Progenitor cell of endocrine pancreas (in vitro differentiated cells): ENCODE measurements around the gene ATF7. TPM values are rescaled to one million over a fixed set of nuclear protein-coding genes. Genes with fewer than 3 reads are reported as not detected.

ENCODE experiments used
- DNase-seq: peaks from one replicate; pipeline ENCODE4 v3.0.0; 2021; ENCODE audit warnings: low spot score; ENCODE audit not compliant: unreplicated experiment
- H3K27ac Mint-ChIP-seq: 2 replicates; pipeline ENCODE4 v1.8.0; 2021; ENCODE audit warnings: mild to moderate bottlenecking, moderate library complexity, mixed read lengths
- H3K27me3 Mint-ChIP-seq: 2 replicates; pipeline ENCODE4 v1.8.0; 2021; ENCODE audit warnings: mixed read lengths
- H3K36me3 Mint-ChIP-seq: 2 replicates; pipeline ENCODE4 v1.8.0; 2022; ENCODE audit warnings: mixed read lengths; ENCODE audit not compliant: insufficient read depth
- H3K4me1 Mint-ChIP-seq: 2 replicates; pipeline ENCODE4 v1.8.0; 2021; ENCODE audit warnings: low read depth, mixed read lengths
- H3K4me3 Mint-ChIP-seq: 2 replicates; pipeline ENCODE4 v1.8.0; 2021; ENCODE audit warnings: low read depth, mild to moderate bottlenecking, moderate library complexity, mixed read lengths
- H3K9me3 Mint-ChIP-seq: 2 replicates; pipeline ENCODE4 v1.8.0; 2021; ENCODE audit warnings: low read depth, mixed read lengths
- total RNA-seq: library from RNA; stranded (reverse); gene quantifications from 2 replicates; pipeline ENCODE4 v1.2.1, GENCODE V29; 2021
- TF ChIP-seq, protein P1 (sequence below): fragments of 200-600 bp; sonication (generic); IDR thresholded peaks from one replicate; pipeline ENCODE4 v1.5.0; 2021; ENCODE audit warnings: antibody characterized with exemption, mild to moderate bottlenecking; ENCODE audit not compliant: unreplicated experiment

The ATF7 gene
- total RNA-seq, 1 donor from 2014 or later: 51.7 TPM

DNA sequence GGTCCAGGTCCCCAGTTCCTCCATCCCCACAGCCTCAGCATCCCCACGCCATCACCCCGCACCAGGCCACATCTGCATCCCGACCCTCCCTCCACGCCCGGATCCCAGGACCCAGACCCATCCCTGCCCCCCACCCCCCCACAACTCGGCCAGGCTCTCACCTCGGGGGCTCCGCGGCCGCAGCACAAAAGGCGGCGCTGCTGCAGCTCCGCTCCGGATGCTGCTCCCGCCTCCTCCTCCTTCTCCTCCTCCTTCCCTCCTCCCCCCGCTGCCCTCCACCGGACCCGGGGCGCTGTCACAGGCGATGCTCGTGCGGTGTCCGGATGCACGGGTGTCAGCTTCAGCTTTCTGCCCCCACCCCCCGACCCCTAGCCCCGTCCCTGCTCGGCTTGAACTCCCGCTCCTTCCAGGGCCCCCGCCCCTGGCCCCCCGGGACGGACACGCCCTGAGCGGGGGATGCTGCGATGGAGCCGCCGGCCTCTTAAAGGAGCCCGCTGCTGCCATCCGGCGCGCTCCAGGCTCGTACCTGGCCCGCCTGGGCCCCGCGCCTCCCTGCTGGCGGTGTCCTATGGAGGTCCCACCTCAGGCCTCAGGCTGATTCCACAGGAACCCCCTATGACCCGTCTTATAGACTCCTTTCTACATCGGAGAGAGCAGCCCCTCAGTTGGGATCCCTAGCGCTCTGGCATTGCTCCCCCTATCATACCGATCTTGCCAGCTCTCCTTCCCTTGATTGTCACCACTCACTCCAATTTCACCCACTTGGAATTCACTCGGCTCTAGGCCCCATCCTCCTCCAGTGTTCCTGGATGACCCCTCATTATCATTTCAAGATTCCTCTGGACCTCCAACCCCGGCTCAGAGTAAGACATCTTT, 126.7 kb downstream of the ATF7 start, which contains the start of gene MAP3K12:
TSS of gene MAP3K12 (minus strand) at position 193 of the 876 bp plus-strand sequence. CDS start 12,067 bp downstream, outside the sequence.
- Mint-ChIP-seq H3K36me3 (no peaks in the 10 kb centered on the region), H3K4me1 (peaks cover 22% of the 10 kb centered on the region), H3K4me3 (peak within 1 kb of the TSS; percentile 90), H3K9me3 (no peaks in the 10 kb centered on the region), H3K27ac (peak within 1 kb of the TSS; percentile 98), H3K27me3 (no peaks in the 10 kb centered on the region)
- TF ChIP-seq, protein P1, sequence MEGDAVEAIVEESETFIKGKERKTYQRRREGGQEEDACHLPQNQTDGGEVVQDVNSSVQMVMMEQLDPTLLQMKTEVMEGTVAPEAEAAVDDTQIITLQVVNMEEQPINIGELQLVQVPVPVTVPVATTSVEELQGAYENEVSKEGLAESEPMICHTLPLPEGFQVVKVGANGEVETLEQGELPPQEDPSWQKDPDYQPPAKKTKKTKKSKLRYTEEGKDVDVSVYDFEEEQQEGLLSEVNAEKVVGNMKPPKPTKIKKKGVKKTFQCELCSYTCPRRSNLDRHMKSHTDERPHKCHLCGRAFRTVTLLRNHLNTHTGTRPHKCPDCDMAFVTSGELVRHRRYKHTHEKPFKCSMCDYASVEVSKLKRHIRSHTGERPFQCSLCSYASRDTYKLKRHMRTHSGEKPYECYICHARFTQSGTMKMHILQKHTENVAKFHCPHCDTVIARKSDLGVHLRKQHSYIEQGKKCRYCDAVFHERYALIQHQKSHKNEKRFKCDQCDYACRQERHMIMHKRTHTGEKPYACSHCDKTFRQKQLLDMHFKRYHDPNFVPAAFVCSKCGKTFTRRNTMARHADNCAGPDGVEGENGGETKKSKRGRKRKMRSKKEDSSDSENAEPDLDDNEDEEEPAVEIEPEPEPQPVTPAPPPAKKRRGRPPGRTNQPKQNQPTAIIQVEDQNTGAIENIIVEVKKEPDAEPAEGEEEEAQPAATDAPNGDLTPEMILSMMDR: no peak
- no peak for DNase-seq

DNA sequence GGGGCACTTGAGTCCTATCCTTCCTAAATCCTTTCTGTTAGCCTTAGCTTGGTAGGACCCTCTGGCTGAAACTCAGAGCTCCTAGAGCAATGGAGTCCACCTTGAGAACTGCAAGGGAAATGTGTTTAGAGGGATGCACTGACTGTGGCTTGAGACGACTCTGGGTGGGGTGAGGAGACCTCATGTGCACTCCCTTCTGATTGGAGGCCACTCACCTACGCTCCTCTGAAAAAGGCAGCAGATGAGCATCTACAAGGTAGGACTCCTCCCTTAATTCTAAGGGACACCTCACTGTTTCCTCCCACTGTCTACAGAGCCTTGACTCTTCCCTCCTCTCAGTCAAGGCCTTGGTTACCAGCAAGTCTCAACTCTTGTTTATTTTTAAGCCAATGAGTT, 127.9 kb downstream of the ATF7 start:
- TF ChIP-seq, protein P1: no peak
- no peaks in the 10 kb centered on the region for H3K36me3 Mint-ChIP-seq
- peaks cover 31% of the 10 kb centered on the region for H3K4me1 Mint-ChIP-seq
- H3K27me3 Mint-ChIP-seq: no peaks in the 10 kb centered on the region
- H3K4me3 Mint-ChIP-seq: peak overlapping the region; percentile 72
- H3K27ac Mint-ChIP-seq: peak overlapping the region; percentile 39
- DNase-seq: no peak
- H3K9me3 Mint-ChIP-seq: no peaks in the 10 kb centered on the region

DNA sequence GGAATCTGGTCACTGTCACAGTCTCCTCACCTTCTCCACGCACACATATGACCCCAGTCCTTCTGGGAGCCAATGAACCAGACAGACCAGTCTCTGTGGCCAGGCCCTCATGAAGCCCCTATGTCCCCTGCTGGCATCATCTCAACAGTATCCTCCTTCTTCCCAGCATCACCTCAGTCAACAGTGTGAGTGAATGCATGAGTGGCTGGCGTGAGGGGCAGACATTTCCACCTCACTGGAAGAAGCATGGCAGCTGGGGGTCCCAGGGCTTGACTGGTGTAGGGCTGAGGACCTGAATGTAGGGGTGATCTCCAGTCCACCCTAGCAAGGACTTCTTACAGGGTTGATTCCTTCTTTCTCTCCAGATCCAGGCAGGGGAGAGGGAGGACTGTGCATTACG, 128.7 kb downstream of the ATF7 start:
- Mint-ChIP-seq H3K27ac (no peak overlapping the region), H3K36me3 (no peaks in the 10 kb centered on the region), H3K4me3 (no peak overlapping the region), H3K27me3 (no peaks in the 10 kb centered on the region), H3K9me3 (no peaks in the 10 kb centered on the region), H3K4me1 (peaks cover 32% of the 10 kb centered on the region)
- TF ChIP-seq, protein P1: no peak
- DNase-seq: no peak

DNA sequence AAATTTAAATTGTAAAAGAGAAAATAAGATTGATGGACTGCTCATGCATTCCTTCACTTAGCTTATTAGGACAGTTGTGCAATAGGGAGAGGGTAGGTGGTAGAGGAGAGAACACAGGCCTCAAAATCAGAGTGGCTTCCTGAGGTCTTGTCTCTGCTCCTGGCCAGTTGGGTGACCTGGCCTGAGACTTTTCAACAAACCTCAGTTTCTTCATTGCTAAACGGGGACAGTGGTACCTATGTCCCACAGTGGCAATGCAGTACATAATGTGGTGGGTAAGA, 129.5 kb downstream of the ATF7 start:
- no peak for DNase-seq
- Mint-ChIP-seq H3K9me3 (no peaks in the 10 kb centered on the region), H3K4me1 (peaks cover 32% of the 10 kb centered on the region), H3K27ac (no peak overlapping the region), H3K4me3 (no peak overlapping the region), H3K36me3 (no peaks in the 10 kb centered on the region), H3K27me3 (no peaks in the 10 kb centered on the region)
- TF ChIP-seq, protein P1: no peak

DNA sequence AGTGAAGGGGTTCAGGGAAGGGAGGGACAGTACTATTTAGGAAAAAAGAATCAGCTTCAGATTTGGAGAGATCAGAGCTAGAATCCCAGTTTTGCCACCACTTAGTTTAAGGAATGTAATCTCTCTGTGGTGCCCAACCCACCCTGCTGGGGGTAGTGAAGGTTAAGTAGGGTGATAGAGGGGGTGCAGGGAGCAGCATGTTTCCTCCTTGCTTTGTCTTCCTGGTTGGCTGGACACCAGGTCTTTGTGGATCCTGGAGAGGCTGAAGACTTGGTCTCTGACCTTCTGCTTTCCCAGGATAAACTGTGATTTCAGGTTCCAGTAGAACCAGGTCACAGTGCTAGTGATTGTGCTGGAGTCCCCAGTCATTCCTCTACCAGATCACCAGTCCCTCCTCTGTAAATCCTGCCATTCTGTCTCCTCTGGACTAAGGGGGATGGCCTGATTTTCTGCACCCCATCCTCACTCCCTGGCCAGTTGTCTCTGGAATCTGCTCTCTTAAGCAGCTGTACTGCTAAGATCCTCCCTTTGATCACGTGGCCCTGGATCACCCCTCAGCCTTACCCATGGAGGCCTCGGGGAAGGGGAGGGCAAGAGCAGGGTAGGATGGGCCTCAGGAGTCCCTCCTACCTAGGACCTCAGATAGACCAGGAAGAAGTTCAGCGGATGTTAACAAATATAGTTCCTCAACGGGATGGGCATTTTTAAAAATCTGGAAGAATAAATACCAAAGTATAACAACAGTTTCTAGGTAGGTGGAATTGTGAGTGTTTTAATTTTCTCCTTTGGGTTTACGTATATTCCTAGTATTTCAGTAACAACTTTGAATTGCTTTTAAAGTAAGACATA, 130.1 kb downstream of the ATF7 start:
- Mint-ChIP-seq H3K27ac (peak overlapping the region; percentile 86), H3K4me1 (peaks cover 33% of the 10 kb centered on the region), H3K27me3 (no peaks in the 10 kb centered on the region), H3K36me3 (no peaks in the 10 kb centered on the region), H3K4me3 (no peak overlapping the region), H3K9me3 (no peaks in the 10 kb centered on the region)
- TF ChIP-seq, protein P1: no peak
- DNase-seq: no peak
